Chondrocyte (in vitro differentiated cells): ENCODE results near the gene ARAP2. TPM values are rescaled to one million over a fixed set of nuclear protein-coding genes. Genes with fewer than 3 reads are reported as not detected.

Source experiments
- DNase-seq: peaks from one replicate; pipeline ENCODE4 v3.0.0; 2021; ENCODE audit warnings: mixed read lengths, low spot score
- H3K27ac Mint-ChIP-seq: one replicate; pipeline ENCODE4 v1.8.0; 2021; ENCODE audit warnings: mild to moderate bottlenecking, moderate library complexity, mixed read lengths; ENCODE audit not compliant: unreplicated experiment
- H3K27me3 Mint-ChIP-seq: 2 replicates; pipeline ENCODE4 v1.8.0; 2021; ENCODE audit warnings: low read depth, mixed read lengths
- H3K36me3 Mint-ChIP-seq: 2 replicates; pipeline ENCODE4 v1.8.0; 2021; ENCODE audit warnings: low read depth, mixed read lengths
- H3K4me1 Mint-ChIP-seq: 2 replicates; pipeline ENCODE4 v1.8.0; 2021; ENCODE audit warnings: low read depth, mild to moderate bottlenecking, mixed read lengths
- H3K4me3 Mint-ChIP-seq: one replicate; pipeline ENCODE4 v1.8.0; 2021; ENCODE audit warnings: mild to moderate bottlenecking, moderate library complexity, mixed read lengths; ENCODE audit not compliant: unreplicated experiment
- H3K9me3 Mint-ChIP-seq: 2 replicates; pipeline ENCODE4 v1.8.0; 2021; ENCODE audit warnings: low read depth, mixed read lengths
- CTCF ChIP-seq: fragments of 200-600 bp; sonication (generic); IDR thresholded peaks from 2 replicates; pipeline ENCODE4 v1.5.0; 2021; ENCODE audit warnings: antibody characterized with exemption, mild to moderate bottlenecking, moderate library complexity
- total RNA-seq: library from RNA; stranded (reverse); gene quantifications from 3 replicates; pipeline ENCODE4 v1.2.1, GENCODE V29; 2021

Gene ARAP2
- total RNA-seq, 1 donor from 2014 or later = 1.6 TPM

- Mint-ChIP-seq H3K9me3 (no peaks in the 10 kb centered on the region), H3K4me3 (no peak overlapping the region), H3K27me3 (no peaks in the 10 kb centered on the region), H3K36me3 (no peaks in the 10 kb centered on the region), H3K4me1 (no peaks in the 10 kb centered on the region), H3K27ac (no peak overlapping the region)
- no peak for DNase-seq
- TF ChIP-seq CTCF = no peak
Measured at GRCh38 chr4:36081185-36081584, 163.1 kb downstream of the ARAP2 start.

GRCh38 chr4:36079666-36080065 lies 164.6 kb downstream of the ARAP2 start:
- Mint-ChIP-seq H3K36me3 (no peaks in the 10 kb centered on the region), H3K9me3 (no peaks in the 10 kb centered on the region), H3K4me3 (no peak overlapping the region), H3K27me3 (no peaks in the 10 kb centered on the region), H3K27ac (no peak overlapping the region), H3K4me1 (no peaks in the 10 kb centered on the region)
- no peak for DNase-seq
- TF ChIP-seq CTCF = no peak

- no peaks in the 10 kb centered on the region for H3K4me1 Mint-ChIP-seq
- H3K4me3 Mint-ChIP-seq = no peak overlapping the region
- no peaks in the 10 kb centered on the region for H3K9me3 Mint-ChIP-seq
- no peaks in the 10 kb centered on the region for H3K27me3 Mint-ChIP-seq
- H3K27ac Mint-ChIP-seq = no peak overlapping the region
- H3K36me3 Mint-ChIP-seq = no peaks in the 10 kb centered on the region
- no peak for TF ChIP-seq CTCF
- no peak for DNase-seq
Measured at GRCh38 chr4:36078319-36078718, 166.0 kb downstream of the ARAP2 start.

- H3K9me3 Mint-ChIP-seq = no peaks in the 10 kb centered on the region
- no peaks in the 10 kb centered on the region for H3K4me1 Mint-ChIP-seq
- TF ChIP-seq CTCF = no peak
- no peak for DNase-seq
- no peak overlapping the region for H3K4me3 Mint-ChIP-seq
- H3K27ac Mint-ChIP-seq = no peak overlapping the region
- no peaks in the 10 kb centered on the region for H3K27me3 Mint-ChIP-seq
- H3K36me3 Mint-ChIP-seq = no peaks in the 10 kb centered on the region
Measured at GRCh38 chr4:36072529-36072928, 171.8 kb downstream of the ARAP2 start.

- Mint-ChIP-seq H3K4me1 (no peaks in the 10 kb centered on the region), H3K27me3 (no peaks in the 10 kb centered on the region), H3K36me3 (no peaks in the 10 kb centered on the region), H3K27ac (no peak overlapping the region), H3K4me3 (no peak overlapping the region), H3K9me3 (no peaks in the 10 kb centered on the region)
- TF ChIP-seq CTCF = no peak
- no peak for DNase-seq
Measured at GRCh38 chr4:36067116-36067515, 177.2 kb downstream of the ARAP2 start.
